MG63 (cell line): ENCODE results near the gene SLC13A5. TPM values are rescaled to one million over a fixed set of nuclear protein-coding genes. Genes with fewer than 3 reads are reported as not detected.
"Not testable (repeated sequence)": the region's sequence is repeated elsewhere in the genome, so short reads cannot be mapped to it uniquely, and the experiment has no call there.

Experiments used
- DNase-seq: peaks from one replicate; pipeline ENCODE4 v3.0.0-alpha.2; 2020
- H3K27me3 ChIP-seq: fragments of 250-450 bp; sonication (Bioruptor Pico); 2 replicates; pipeline ENCODE4 v1.5.1; 2020; ENCODE audit warnings: mild to moderate bottlenecking, moderate library complexity
- H3K36me3 ChIP-seq: fragments of 250-450 bp; sonication (Bioruptor Pico); 2 replicates; pipeline ENCODE4 v1.5.1; 2020; ENCODE audit warnings: mild to moderate bottlenecking, moderate library complexity
- H3K4me3 ChIP-seq: fragments of 250-450 bp; sonication (Bioruptor Pico); 2 replicates; pipeline ENCODE4 v1.5.1; 2020; ENCODE audit warnings: mild to moderate bottlenecking, moderate library complexity
- H3K9me3 ChIP-seq: fragments of 250-450 bp; sonication (Bioruptor Pico); 2 replicates; pipeline ENCODE4 v1.5.1; 2020; ENCODE audit warnings: mild to moderate bottlenecking, moderate library complexity
- total RNA-seq: library from RNA; depleted of rRNA; stranded (reverse); fragments of >200 nt; shearing (Covaris generic); gene quantifications from 2 replicates; pipeline ENCODE4 v1.2.3, GENCODE V29; 2014; ENCODE audit warnings: low replicate concordance

The SLC13A5 gene
- total RNA-seq, 1 experiment from 2014 or later: not detected

DNA sequence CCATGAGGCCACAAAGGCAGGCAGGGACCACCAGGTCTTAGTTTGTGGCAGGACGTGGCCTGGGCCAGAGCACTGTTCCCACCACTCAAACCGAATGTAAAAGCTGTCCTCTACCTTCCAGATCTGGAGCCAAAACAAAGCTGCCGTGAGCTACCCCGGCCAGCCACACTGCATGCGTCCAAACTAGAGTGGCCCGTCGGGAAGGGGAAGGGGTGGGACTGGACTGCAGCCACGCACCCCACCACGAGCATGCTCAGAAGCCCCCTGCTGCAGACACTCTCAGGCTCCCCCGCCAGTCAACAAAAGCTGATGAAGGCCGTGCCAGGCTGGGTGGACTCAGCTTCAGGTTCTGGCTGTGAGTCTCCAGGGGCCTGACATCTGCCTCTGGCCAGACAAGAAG, 15.2 kb downstream of the SLC13A5 start:
- Histone ChIP-seq H3K27me3 (no peaks in the 10 kb centered on the region), H3K36me3 (no peaks in the 10 kb centered on the region), H3K9me3 (no peaks in the 10 kb centered on the region), H3K4me3 (no peak overlapping the region)
- no peak for DNase-seq

DNA sequence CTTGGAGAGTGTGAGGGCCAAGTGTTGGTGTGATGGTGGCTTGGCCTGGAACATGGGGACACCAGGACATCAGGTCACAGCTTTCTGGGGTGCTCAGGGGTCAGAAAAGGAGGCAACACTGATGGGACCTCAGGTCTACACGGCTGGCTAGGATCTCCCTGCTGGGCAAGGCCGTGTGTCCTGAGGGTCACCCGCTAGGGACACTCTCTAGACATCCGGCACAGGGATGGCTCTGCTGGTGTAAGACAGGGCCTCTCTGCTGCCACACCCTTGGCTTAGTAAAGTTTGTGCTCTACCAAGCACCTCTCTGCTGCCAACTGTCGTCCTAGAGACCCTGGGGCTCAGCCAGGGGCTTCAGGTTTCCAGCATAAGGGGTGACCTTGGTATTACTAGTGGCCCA, 16.3 kb downstream of the SLC13A5 start:
- Histone ChIP-seq H3K36me3 (no peaks in the 10 kb centered on the region), H3K9me3 (no peaks in the 10 kb centered on the region), H3K27me3 (no peaks in the 10 kb centered on the region), H3K4me3 (no peak overlapping the region)
- no peak for DNase-seq

DNA sequence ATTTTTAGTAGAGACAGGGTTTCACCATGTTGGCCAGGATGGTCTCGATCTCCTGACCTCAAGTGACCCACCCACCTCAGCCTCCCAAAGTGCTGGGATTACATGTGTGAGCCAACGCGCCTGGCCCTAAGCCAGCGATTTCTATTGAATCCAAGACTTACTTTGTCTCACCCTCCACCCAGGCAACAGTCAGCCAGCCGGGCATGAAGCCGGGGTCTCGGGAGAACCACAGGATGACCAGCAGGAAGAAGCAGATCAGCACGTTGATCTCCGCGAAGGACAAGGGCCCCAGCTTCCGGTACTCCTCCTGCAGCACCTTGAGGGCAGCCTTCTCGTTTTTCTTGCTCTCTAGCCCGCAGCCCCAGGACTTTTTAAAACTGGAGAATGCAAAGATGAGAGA, 17.6 kb downstream of the SLC13A5 start:
- no peak for DNase-seq
- Histone ChIP-seq H3K4me3 (no peak overlapping the region), H3K27me3 (no peaks in the 10 kb centered on the region), H3K36me3 (no peaks in the 10 kb centered on the region), H3K9me3 (no peaks in the 10 kb centered on the region)

DNA sequence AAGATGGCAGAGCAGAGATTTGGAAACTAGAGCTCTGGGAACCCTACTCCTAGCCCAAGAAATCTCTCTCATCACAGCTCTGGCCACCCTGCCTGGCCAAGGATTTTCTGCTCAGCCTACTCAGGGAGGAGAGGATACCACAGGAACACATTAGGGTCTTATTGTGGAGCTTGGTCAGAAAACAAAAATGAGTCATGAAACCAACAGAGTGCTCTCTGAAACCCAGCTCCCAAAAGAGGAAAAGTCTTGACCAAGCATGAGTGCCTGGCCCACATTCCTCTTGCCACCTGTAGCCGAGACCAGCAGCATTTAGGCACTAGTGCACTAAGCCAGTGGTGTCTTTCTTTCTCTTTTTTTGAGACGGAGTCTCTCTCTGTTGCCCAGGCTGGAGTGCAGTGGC, 18.1 kb downstream of the SLC13A5 start:
- Histone ChIP-seq H3K36me3 (no peaks in the 10 kb centered on the region), H3K4me3 (no peak overlapping the region), H3K27me3 (no peaks in the 10 kb centered on the region), H3K9me3 (no peaks in the 10 kb centered on the region)
- no peak for DNase-seq

DNA sequence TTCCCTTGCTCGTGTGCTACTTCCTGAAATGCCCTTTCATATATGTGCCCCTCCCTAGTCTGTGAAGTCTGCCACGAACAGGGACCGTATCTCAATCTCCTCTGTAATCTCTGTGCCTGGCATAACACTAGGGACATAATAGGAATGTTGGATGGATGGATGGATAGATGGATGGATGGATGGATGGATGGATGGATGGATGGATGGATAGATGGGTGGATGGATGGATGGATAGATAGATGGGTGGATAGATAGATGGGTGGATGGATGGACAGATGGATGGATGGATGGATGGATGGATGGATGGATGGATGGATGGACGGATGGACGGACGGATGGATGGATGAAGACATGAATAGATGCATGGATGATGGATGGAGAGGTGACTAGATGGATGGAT, 21.2 kb downstream of the SLC13A5 start:
- H3K4me3 ChIP-seq, H3K36me3 ChIP-seq, H3K9me3 ChIP-seq, H3K27me3 ChIP-seq, DNase-seq: not testable (repeated sequence)

DNA sequence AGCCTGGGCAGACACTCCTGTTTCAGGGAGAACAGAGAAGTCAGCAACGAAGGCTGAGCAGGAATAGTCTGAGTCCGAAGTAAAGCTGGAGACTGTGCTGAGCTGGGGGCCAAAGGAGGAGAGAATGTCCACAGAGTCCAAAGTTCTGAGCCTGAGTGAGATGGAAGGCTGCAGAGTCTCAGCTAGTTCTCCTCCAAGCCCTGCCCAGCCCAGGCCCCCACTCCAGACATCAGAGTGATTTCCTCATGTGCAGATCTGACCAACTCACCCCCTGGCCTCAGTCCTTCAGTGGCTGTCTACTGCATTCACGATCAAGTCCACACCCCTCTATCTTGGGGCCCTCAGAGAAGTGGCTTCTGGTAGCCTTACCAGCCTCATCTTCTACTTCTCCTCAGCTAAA, 21.6 kb downstream of the SLC13A5 start:
- DNase-seq: no peak

DNA sequence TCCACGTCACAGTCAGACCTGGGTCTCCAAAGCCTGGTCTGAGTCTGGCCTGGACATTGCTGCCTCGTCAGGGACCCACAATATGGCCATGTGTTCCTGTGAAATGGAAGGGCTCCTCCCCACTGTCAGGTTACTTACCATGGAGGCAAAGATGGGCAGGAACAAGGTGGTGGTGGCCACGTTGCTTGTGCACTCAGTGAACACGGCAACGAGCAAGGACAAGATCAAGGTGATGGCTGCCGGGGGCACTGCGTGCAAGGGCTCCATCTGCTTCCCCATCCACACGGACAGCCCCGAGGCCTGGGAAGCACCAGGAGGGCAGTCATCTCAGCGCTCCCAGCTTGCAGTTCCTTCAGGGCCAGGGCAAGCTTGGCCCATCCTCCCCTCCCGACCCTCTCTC, 22.5 kb downstream of the SLC13A5 start:
- Histone ChIP-seq H3K4me3 (no peak overlapping the region), H3K27me3 (no peaks in the 10 kb centered on the region), H3K36me3 (no peaks in the 10 kb centered on the region), H3K9me3 (no peaks in the 10 kb centered on the region)
- DNase-seq: no peak

More for the DNA sequence above, 21.6 kb downstream of the SLC13A5 start:
- Histone ChIP-seq H3K27me3 (no peaks in the 10 kb centered on the region), H3K36me3 (no peaks in the 10 kb centered on the region), H3K4me3 (no peak overlapping the region), H3K9me3 (no peaks in the 10 kb centered on the region)

DNA sequence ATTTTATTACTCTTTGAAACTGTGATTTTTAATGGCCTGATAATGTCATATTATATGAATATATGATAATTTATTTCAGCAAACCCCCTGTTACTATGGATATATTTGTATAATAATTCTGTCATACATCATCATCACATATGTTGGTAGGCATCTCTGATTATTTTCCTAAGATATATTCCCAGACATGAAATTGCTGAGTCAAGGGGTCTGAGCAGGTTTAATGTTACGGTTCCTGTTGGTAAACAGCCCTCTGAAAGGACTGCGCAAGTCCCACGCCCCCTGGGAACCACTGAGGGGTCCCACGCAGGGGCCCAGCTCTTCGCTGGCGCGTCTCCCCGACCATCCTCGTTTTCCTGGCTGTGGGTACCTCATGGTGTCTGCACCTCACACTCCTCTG, 24.2 kb downstream of the SLC13A5 start:
- no peak for DNase-seq
- Histone ChIP-seq H3K27me3 (no peaks in the 10 kb centered on the region), H3K36me3 (no peaks in the 10 kb centered on the region), H3K4me3 (no peak overlapping the region), H3K9me3 (no peaks in the 10 kb centered on the region)

DNA sequence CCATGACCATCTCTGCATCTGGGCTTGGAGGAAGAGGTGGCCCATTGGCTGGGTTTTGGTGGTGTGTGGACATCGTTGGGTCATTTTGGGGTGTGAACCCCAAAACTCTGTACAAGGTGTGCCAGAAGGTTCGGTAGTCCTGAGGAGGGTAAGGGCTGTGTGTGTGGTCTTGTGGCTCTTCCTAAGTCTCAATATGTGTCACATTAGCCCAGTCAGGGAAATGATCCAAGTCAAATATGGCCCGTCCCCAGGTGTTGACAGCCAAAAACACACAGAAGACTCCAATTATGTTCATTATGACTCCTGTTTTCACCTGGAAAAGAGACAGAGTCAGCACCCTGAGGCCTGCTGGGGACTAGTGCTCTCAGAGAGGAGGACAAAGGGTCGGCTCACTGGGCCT, 27.1 kb downstream of the SLC13A5 start:
- no peaks in the 10 kb centered on the region for H3K27me3 ChIP-seq
- H3K9me3 ChIP-seq: no peaks in the 10 kb centered on the region
- H3K36me3 ChIP-seq: no peaks in the 10 kb centered on the region
- no peak overlapping the region for H3K4me3 ChIP-seq
- DNase-seq: no peak

DNA sequence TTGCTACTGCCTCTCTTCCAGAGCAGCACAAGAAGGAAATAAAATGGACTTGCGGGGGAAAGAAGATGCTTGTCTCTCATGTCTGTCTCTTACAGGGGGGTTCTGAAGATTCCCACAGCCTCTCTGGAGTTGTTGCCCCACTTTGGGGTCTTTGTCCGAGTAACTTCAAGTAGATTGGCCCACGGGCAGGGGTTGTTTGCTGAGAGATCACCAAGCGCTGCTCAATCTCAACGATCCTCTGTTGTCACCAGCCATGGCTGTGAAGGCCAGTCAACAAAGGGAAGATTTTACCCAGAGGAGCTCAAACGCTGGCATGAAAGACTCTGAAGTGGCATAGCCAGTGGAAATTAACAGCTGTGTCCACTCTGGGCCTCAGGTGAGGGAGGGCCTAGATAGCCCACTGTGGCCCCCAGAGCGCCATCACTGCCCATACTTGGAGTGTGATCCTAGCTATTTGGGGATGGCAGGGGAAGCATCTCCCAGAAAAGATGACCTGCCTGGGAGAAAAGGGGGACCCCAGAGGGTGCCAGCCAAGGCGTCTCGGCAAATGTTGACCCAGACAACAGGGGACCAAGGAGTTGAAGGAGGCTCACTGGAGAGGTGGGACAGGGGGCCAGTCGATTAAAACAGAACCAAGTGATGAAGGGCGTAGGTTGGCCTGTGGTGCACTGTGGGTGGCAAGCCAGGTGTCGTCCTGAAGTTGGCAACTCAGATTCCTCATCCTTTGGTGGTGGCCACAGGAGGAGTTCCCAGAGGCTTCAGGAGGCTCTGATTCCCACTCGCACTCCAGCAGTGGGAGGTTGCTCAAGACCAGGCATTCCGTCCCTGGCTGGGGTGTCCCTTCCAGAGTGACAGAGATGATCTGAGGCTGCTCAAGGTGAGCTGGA, 28.0 kb downstream of the SLC13A5 start:
- no peaks in the 10 kb centered on the region for H3K9me3 ChIP-seq
- DNase-seq: no peak
- H3K36me3 ChIP-seq: no peaks in the 10 kb centered on the region
- H3K4me3 ChIP-seq: no peak overlapping the region
- no peaks in the 10 kb centered on the region for H3K27me3 ChIP-seq

DNA sequence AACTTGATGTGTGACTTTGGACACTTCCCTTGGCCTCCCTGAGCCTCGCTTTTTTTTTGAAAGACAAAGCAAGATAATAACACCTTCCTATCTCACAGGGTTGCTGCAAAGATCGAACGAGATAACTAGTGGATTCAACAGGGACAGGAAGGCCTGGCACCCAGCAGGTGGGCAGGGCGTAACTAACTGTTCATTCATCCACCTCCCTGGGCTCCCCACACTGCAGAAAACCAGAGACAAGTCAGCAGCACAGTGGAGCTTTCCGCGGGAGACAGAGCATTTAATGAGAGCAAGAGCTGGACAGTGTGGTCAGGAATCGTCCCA, 28.7 kb downstream of the SLC13A5 start:
- no peaks in the 10 kb centered on the region for H3K36me3 ChIP-seq
- DNase-seq: no peak
- no peak overlapping the region for H3K4me3 ChIP-seq
- no peaks in the 10 kb centered on the region for H3K9me3 ChIP-seq
- no peaks in the 10 kb centered on the region for H3K27me3 ChIP-seq

DNA sequence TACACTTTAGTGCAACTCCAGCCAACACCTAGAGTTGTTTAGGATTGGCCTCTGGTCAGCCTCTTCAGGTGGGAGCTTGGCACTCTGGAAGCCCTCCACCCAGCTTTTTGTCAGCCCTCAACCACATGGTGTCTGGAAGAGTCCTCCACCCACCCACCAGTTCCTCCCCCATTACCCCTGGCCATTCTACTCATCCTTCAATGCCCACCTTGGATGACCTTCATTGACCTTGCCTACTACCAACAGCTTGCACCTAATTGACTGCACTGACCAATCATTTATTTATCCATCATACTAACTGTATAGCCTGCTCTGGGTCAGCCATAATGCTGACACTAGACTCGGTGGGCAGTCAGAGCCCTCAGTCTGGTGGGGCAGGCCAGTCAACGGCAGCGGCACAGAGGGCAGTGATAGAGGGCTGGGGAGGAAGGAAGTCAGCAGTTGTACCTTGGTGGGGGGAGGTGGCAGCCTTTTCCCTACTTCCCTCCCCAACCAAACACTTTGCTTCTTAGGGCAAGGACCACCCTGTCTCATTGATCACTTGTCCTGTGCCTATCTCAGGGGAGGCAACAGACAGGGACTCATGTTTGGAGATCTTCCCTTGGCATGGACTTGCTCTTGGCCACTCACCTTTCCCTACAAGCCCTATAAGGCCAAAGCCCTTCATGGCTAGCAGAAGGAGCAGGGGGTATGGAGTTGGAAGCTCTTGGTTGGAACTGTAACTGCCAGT, 29.3 kb downstream of the SLC13A5 start:
- H3K4me3 ChIP-seq: no peak overlapping the region
- H3K9me3 ChIP-seq: no peaks in the 10 kb centered on the region
- no peaks in the 10 kb centered on the region for H3K36me3 ChIP-seq
- H3K27me3 ChIP-seq: no peaks in the 10 kb centered on the region
- no peak for DNase-seq

DNA sequence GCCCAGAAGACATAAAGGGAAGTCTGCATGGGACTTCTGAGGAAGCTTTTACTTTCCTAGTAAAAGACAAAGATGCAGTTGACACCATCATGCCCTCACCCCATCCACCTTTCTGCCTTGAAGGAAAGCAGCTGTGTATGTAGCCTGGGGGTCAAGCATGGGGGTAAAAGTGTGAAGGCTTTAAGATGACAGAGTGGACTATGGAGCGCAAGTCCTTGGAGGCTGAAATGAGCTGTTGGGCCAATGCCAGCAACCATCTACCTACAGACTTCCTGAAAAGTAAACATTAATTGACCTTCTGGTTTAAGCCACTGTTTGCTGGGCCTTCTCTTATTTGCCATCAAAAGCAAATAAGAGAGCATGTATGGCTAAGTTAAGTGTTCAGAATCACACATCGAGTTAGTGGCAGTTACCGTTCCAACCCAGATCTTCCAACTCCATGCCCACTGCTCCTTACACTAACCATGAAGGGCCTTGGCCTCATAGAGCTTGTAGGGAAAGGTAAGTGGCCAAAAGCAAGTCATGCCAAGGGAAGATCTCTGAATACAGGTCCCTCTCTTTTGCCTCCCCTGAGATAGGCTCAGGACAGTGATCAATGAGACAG, 30.0 kb downstream of the SLC13A5 start:
- no peak overlapping the region for H3K4me3 ChIP-seq
- no peak for DNase-seq
- no peaks in the 10 kb centered on the region for H3K9me3 ChIP-seq
- H3K27me3 ChIP-seq: no peaks in the 10 kb centered on the region
- no peaks in the 10 kb centered on the region for H3K36me3 ChIP-seq

DNA sequence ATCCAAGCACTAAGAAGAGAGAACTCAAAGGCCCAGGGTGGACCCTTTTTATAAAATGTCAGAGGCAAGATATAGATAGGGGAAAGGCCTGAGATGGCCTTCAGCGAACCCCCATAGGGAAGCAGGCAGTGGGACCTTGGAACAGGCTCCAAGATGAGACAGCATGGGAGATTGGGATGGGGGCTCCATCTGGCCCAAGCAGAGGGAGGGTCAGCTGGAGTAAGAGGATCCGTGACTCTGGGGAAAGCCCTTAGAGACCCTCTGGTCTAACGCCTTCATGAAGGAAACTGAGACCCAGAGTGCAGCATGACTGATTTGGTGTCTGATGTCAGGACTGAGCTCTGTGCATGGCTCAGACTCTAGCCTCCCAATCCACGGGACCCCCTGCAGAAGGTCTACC, 30.8 kb downstream of the SLC13A5 start:
- Histone ChIP-seq H3K36me3 (no peaks in the 10 kb centered on the region), H3K27me3 (no peaks in the 10 kb centered on the region), H3K4me3 (no peak overlapping the region), H3K9me3 (no peaks in the 10 kb centered on the region)
- DNase-seq: no peak

DNA sequence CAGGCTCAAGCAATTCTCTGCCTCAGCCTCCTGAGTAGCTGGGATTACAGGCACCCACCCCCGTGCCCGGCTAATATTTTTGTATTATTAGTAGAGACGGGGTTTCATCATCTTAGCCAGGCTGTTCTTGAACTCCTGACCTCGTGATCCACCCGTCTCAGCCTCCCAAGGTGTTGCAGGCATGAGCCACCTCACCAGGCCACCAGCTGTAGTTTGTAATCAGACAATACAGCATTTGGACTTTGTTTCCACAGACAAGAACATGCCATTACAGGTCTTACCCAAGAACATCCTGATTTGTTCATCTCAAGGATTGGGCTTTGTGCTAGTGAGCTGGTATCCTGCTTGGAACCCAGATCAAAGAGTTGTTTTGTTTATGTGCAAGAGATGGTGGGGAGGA, 31.5 kb downstream of the SLC13A5 start:
- Histone ChIP-seq H3K27me3 (no peaks in the 10 kb centered on the region), H3K9me3 (no peaks in the 10 kb centered on the region), H3K4me3 (no peak overlapping the region), H3K36me3 (no peaks in the 10 kb centered on the region)
- DNase-seq: no peak

DNA sequence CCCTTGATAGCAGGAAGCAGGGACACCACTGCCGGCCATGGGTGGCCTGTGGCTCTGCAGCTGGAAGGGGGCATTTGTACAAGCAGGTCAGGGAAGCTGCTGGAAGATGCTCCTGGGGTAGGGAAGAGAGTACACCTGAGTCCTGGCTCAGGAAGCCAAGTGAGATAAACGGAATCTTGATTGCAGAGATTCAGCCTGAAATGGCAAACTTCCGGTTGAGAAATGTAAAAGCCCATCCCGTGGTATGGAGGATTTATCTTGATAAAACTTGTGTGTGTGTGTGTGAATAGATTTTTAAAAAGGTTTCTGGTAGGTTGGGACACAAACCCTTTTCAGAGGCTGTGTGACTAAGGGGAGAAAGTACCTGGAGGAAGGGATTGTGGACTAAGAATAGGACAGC, 32.0 kb downstream of the SLC13A5 start:
- H3K27me3 ChIP-seq: no peaks in the 10 kb centered on the region

DNA sequence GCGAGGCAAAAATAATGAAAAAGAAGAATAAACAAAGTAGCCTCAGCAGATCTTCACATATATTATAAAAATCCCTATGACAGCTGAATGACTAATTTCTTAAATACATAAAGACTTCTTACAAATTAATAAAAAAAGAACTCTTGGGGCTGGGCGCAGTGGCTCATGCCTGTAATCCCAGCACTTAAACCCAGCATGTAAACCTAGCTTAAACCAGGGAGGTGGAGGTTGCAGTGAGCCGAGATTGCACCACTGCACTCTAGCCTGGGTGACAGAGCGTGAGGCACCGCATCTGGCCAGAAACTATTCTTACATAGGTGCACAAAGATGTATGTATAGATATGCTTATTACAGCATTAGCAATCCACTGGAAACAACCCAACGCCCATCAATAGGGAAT, 33.9 kb downstream of the SLC13A5 start:
- Histone ChIP-seq H3K36me3 (no peaks in the 10 kb centered on the region), H3K4me3 (no peak overlapping the region), H3K9me3 (no peaks in the 10 kb centered on the region), H3K27me3 (no peaks in the 10 kb centered on the region)
- no peak for DNase-seq

More for the DNA sequence above, 32.0 kb downstream of the SLC13A5 start:
- no peak for DNase-seq
- Histone ChIP-seq H3K9me3 (no peaks in the 10 kb centered on the region), H3K4me3 (no peak overlapping the region), H3K36me3 (no peaks in the 10 kb centered on the region)

DNA sequence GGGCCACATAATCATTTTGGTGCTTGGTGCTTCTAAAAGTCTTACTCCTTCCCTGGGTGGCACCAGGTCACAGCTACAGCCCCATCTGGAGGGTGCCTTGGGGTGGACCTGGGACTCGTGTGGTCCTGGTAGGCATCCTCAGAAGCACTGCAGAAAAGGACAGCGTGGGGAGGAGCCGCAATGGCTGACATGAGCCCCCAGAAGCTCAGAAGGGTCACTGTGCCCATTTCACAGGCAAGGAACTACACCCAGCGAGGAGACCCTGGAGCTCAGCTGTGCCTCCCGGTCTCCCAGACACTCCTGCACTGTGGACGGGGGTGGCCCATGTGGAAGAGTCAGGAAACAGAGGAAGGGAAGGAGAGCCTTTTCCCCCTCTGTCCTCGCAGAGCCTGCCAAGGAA, 35.2 kb downstream of the SLC13A5 start:
- Histone ChIP-seq H3K36me3 (no peaks in the 10 kb centered on the region), H3K9me3 (no peaks in the 10 kb centered on the region), H3K27me3 (no peaks in the 10 kb centered on the region), H3K4me3 (no peak overlapping the region)
- DNase-seq: no peak
